T-cell (primary cell): ENCODE data around the gene UBR3. TPM values are rescaled to one million over a fixed set of nuclear protein-coding genes. Genes with fewer than 3 reads are reported as not detected.
A peak's percentile ranks its signal among the peaks of the same experiment; 100 is the strongest.

Experiments
- ATAC-seq, 4 experiments: fragments of 200-7000 bp in 3 of 4; fragments of 150-1000 bp in 1 of 4; cut with Tn5 transposase; replicated peaks in 1 of 4; 1 replicate in 3 of 4; 2 replicates in 1 of 4; pipeline ENCODE4 v1.10.0; 2021; ENCODE audit warnings: moderate library complexity in 3 of 4, mild to moderate bottlenecking in 2 of 4, moderate number of reproducible peaks in 1 of 4
- CTCF ChIA-PET, 2 donors: fragments of 300-600 bp; sonication (Branson Sonifier 250); formaldehyde crosslinking; loops; one replicate each; lab custom pipeline; 2022; ENCODE audit warnings: antibody characterized with exemption in 2 of 2; lab: Charles Lee
- POLR2A ChIA-PET, 2 donors: fragments of 300-600 bp; sonication (Branson Sonifier 250); formaldehyde crosslinking; loops; one replicate each; lab custom pipeline; 2022; ENCODE audit warnings: antibody characterized with exemption in 2 of 2; lab: Charles Lee
- DNase-seq, 35 experiments: peaks; one replicate each; pipeline versions ENCODE4 v3.0.0 to v3.0.0-alpha.2; 2013 to 2023
- H3K27ac ChIP-seq: one replicate; pipeline ENCODE4 v1.5.1; 2013; ENCODE audit warnings: low read length
- H3K27me3 ChIP-seq, 2 experiments: replicated peaks in 1 of 2; 1 replicate in 1 of 2; 2 replicates in 1 of 2; pipeline versions ENCODE4 v1.6.1 to v1.7.0; 2013; ENCODE audit warnings: low read length in 1 of 2, mixed read lengths in 1 of 2; ENCODE audit not compliant: control insufficient read depth in 2 of 2, insufficient read depth in 2 of 2; ENCODE audit errors: extremely low read depth in 1 of 2
- H3K36me3 ChIP-seq, 2 donors: 1 replicate in 1 of 2; 2 replicates in 1 of 2; pipeline versions ENCODE4 v1.6.1 to v1.7.0; 2013; ENCODE audit warnings: low read length in 1 of 2; ENCODE audit not compliant: control insufficient read depth in 2 of 2, insufficient read depth in 1 of 2; ENCODE audit errors: extremely low read depth in 1 of 2
- H3K4me1 ChIP-seq, 2 experiments: 1 replicate in 1 of 2; 2 replicates in 1 of 2; pipeline versions ENCODE4 v1.6.1 to v1.7.0; 2013; ENCODE audit warnings: low read length in 2 of 2, mixed read lengths in 1 of 2; ENCODE audit not compliant: insufficient read depth in 2 of 2, control insufficient read depth in 1 of 2; ENCODE audit errors: extremely low read depth in 1 of 2
- H3K4me3 ChIP-seq, 2 donors: 1 replicate in 1 of 2; 2 replicates in 1 of 2; pipeline versions ENCODE4 v1.5.1 to v1.7.0; 2013; ENCODE audit warnings: mild to moderate bottlenecking in 2 of 2, low read length in 1 of 2, moderate library complexity in 1 of 2; ENCODE audit not compliant: control insufficient read depth in 1 of 2; ENCODE audit errors: extremely low read depth in 1 of 2
- H3K9me3 ChIP-seq: 2 replicates; pipeline ENCODE4 v1.7.0; 2013
- H3K27ac Mint-ChIP-seq, 2 donors: one replicate each; pipeline ENCODE4 v1.8.0; 2020 to 2021; ENCODE audit warnings: mild to moderate bottlenecking in 2 of 2, mixed read lengths in 2 of 2
- H3K27me3 Mint-ChIP-seq, 2 donors: one replicate each; pipeline ENCODE4 v1.8.0; 2021 to 2022; ENCODE audit warnings: mixed read lengths in 2 of 2
- H3K36me3 Mint-ChIP-seq: one replicate; pipeline ENCODE4 v1.8.0; 2021; ENCODE audit warnings: mixed read lengths
- H3K4me1 Mint-ChIP-seq, 3 donors: one replicate each; pipeline ENCODE4 v1.8.0; 2020 to 2022; ENCODE audit warnings: mixed read lengths in 3 of 3, mild to moderate bottlenecking in 1 of 3
- H3K4me3 Mint-ChIP-seq, 3 donors: one replicate each; pipeline ENCODE4 v1.8.0; 2020 to 2022; ENCODE audit warnings: mild to moderate bottlenecking in 3 of 3, mixed read lengths in 3 of 3, moderate library complexity in 3 of 3
- H3K9me3 Mint-ChIP-seq, 3 donors: one replicate each; pipeline ENCODE4 v1.8.0; 2020 to 2022; ENCODE audit warnings: mixed read lengths in 3 of 3
- WGBS: methylation state at CpG from one replicate; pipeline ENCODE4 v1.1.5; 2013; ENCODE audit warnings: missing lambda C conversion rate; ENCODE audit not compliant: insufficient coverage; 5-methylcytosine and 5-hydroxymethylcytosine counted together
- total RNA-seq, 35 experiments: library from RNA in 6 of 35; stranded (reverse) in 6 of 35; fragments of 120-200 nt in 1 of 35; gene quantifications; one replicate each; pipeline versions ENCODE4 v1.2.1 to v1.2.4 and lab custom pipeline; 2013 to 2026

UBR3 gene
- total RNA-seq (10 to 100 TPM; 28.6 to 49.9 (median 31.3) TPM), total RNA-seq (lab: John Stamatoyannopoulos, UW) (38.3 to 131 (median 90.0) reads per million in 29 experiments)
- 48.3 TPM for total RNA-seq (2013)

- Histone ChIP-seq H3K36me3 (peaks cover 0 to 5% of the 10 kb centered on the region in 2 donors), H3K27me3 (no peaks in the 10 kb centered on the region), H3K9me3 (no peaks in the 10 kb centered on the region), H3K27ac (no peak within 1 kb of the TSS), H3K4me1 (peaks cover 23 to 38% of the 10 kb centered on the region in 2 experiments), H3K4me3 (peak within 1 kb of the TSS; percentile 52 to 83)
- peak; percentile 82 to 85 (median 84) for ATAC-seq
- H3K27ac Mint-ChIP-seq = peak within 1 kb of the TSS; percentile 86 to 90
- H3K4me3 Mint-ChIP-seq = peak within 1 kb of the TSS; percentile 94 to 98 (median 95)
- peaks cover 63 to 70% (median 69%) of the 10 kb centered on the region in 3 donors for H3K4me1 Mint-ChIP-seq
- ChIA-PET CTCF (interaction anchor here (0.5 to 1.2 kb wide), 10 partner anchors 9 to 1910 kb away, joined by 3 to 7 read pairs (median 4); partner anchors contain the start of gene SSB (in 1 of the 2)), POLR2A (interaction anchor here (0.5 to 1.0 kb wide), 6 partner anchors 69 to 1333 kb away, joined by 3 to 6 read pairs (median 4); no protein-coding TSS in a partner anchor)
- under 1% methylated on average over 103 of the region's 104 CpGs for WGBS
- no peaks in the 10 kb centered on the region for H3K9me3 Mint-ChIP-seq
- H3K27me3 Mint-ChIP-seq = no peaks in the 10 kb centered on the region
- H3K36me3 Mint-ChIP-seq = peaks cover 15% of the 10 kb centered on the region
- DNase-seq = peak; percentile 74 to 95 (median 84)
These were observed at the start of gene UBR3 for GRCh38 chr2:169827272-169828140. TSS of gene UBR3 (plus strand) at chr2:169827454. CDS start at chr2:169827508, 54 bp downstream.

- Mint-ChIP-seq H3K4me3 (no peak overlapping the region), H3K9me3 (no peaks in the 10 kb centered on the region)
These were observed 48.8 kb upstream of the UBR3 start for GRCh38 chr2:169778446-169778845.

GRCh38 chr2:169781249-169782013 is 45.8 kb upstream of the UBR3 start:
- H3K4me1 Mint-ChIP-seq = no peaks in the 10 kb centered on the region
- no CpG with 5 or more reads among the region's 4 CpGs for WGBS
- peaks cover 8 to 9% of the 10 kb centered on the region in 2 donors for H3K27me3 Mint-ChIP-seq
- no peak for DNase-seq
- Histone ChIP-seq H3K4me3 (no peak overlapping the region), H3K27me3 (peaks cover 0 to 3% of the 10 kb centered on the region in 2 experiments), H3K36me3 (no peaks in the 10 kb centered on the region), H3K27ac (no peak overlapping the region), H3K4me1 (no peaks in the 10 kb centered on the region), H3K9me3 (no peaks in the 10 kb centered on the region)
- CTCF ChIA-PET = interaction anchor here in 1 of 2 donors (0.6 kb wide), 1 partner anchor 192 kb away, joined by 4 read pairs; no protein-coding TSS in a partner anchor
- H3K4me3 Mint-ChIP-seq = no peak overlapping the region
- H3K36me3 Mint-ChIP-seq = no peaks in the 10 kb centered on the region
- ATAC-seq = no peak
- H3K9me3 Mint-ChIP-seq = no peaks in the 10 kb centered on the region
- POLR2A ChIA-PET = no interaction called here
- no peak overlapping the region for H3K27ac Mint-ChIP-seq

More at GRCh38 chr2:169778446-169778845, 48.8 kb upstream of the UBR3 start:
- no peak overlapping the region for H3K27ac Mint-ChIP-seq
- POLR2A ChIA-PET = interaction anchor here in 1 of 2 donors (0.6 kb wide), 1 partner anchor 98 kb away, joined by 3 read pairs; no protein-coding TSS in a partner anchor
- DNase-seq (no peak), ATAC-seq (no peak)
- Histone ChIP-seq H3K4me1 (no peaks in the 10 kb centered on the region), H3K27me3 (peaks cover 0 to 3% of the 10 kb centered on the region in 2 experiments), H3K4me3 (no peak overlapping the region), H3K36me3 (no peaks in the 10 kb centered on the region), H3K27ac (no peak overlapping the region), H3K9me3 (no peaks in the 10 kb centered on the region)
- H3K27me3 Mint-ChIP-seq = peaks cover 8 to 9% of the 10 kb centered on the region in 2 donors
- no peaks in the 10 kb centered on the region for H3K36me3 Mint-ChIP-seq
- CTCF ChIA-PET = interaction anchor here in 1 of 2 donors (0.7 kb wide), 1 partner anchor 20 kb away, joined by 4 read pairs; no protein-coding TSS in a partner anchor
- WGBS = 70% methylated on average over 2 of the region's 3 CpGs
- no peaks in the 10 kb centered on the region for H3K4me1 Mint-ChIP-seq

- no peaks in the 10 kb centered on the region for H3K9me3 Mint-ChIP-seq
- no peak overlapping the region for H3K27ac Mint-ChIP-seq
- no peaks in the 10 kb centered on the region for H3K4me1 Mint-ChIP-seq
- H3K36me3 Mint-ChIP-seq = no peaks in the 10 kb centered on the region
- Histone ChIP-seq H3K9me3 (no peaks in the 10 kb centered on the region), H3K27me3 (peaks cover 0 to 3% of the 10 kb centered on the region in 2 experiments), H3K27ac (no peak overlapping the region), H3K4me3 (no peak overlapping the region), H3K36me3 (no peaks in the 10 kb centered on the region), H3K4me1 (no peaks in the 10 kb centered on the region)
- peaks cover 8 to 9% of the 10 kb centered on the region in 2 donors for H3K27me3 Mint-ChIP-seq
- no CpG with 5 or more reads among the region's 1 CpG for WGBS
- H3K4me3 Mint-ChIP-seq = no peak overlapping the region
- CTCF ChIA-PET = no interaction called here
- ATAC-seq = no peak
- DNase-seq = no peak
- POLR2A ChIA-PET = no interaction called here
These were observed 44.7 kb upstream of the UBR3 start for GRCh38 chr2:169782513-169782912.

GRCh38 chr2:169790581-169790980 is 36.7 kb upstream of the UBR3 start:
- Mint-ChIP-seq H3K27me3 (peaks cover 20 to 26% of the 10 kb centered on the region in 2 donors), H3K27ac (no peak overlapping the region), H3K4me1 (peaks cover 0 to 6% (median 5%) of the 10 kb centered on the region in 3 donors), H3K9me3 (no peaks in the 10 kb centered on the region), H3K4me3 (no peak overlapping the region), H3K36me3 (no peaks in the 10 kb centered on the region)
- ATAC-seq = no peak
- ChIA-PET CTCF (interaction anchor here in 1 of 2 donors (0.6 to 1.2 kb wide), 2 partner anchors 11 to 47 kb away, joined by 3 to 4 read pairs; no protein-coding TSS in a partner anchor), POLR2A (interaction anchor here in 1 of 2 donors (0.6 kb wide), 1 partner anchor 1712 kb away, joined by 4 read pairs; no protein-coding TSS in a partner anchor)
- Histone ChIP-seq H3K27me3 (peaks cover 0 to 15% of the 10 kb centered on the region in 2 experiments), H3K27ac (no peak overlapping the region), H3K9me3 (no peaks in the 10 kb centered on the region), H3K4me3 (no peak overlapping the region), H3K4me1 (peaks cover 0 to 4% of the 10 kb centered on the region in 2 experiments), H3K36me3 (no peaks in the 10 kb centered on the region)
- no peak for DNase-seq
- no CpG with 5 or more reads among the region's 5 CpGs for WGBS
